PC-9 (cell line): Measurements from ENCODE around the gene CAPG.

ENCODE experiments used
- EZH2 ChIP-seq: fragments of 200-600 bp; sonication (generic); IDR thresholded peaks from 2 replicates; pipeline ENCODE4 v1.8.0; 2017; ENCODE audit warnings: antibody characterized with exemption, low read depth
- TF ChIP-seq, protein P1 (sequence below): fragments of 200-600 bp; sonication (generic); conservative IDR thresholded peaks from 2 replicates; pipeline ENCODE4 v1.6.1; 2017; ENCODE audit warnings: mixed run types, antibody characterized with exemption, mild to moderate bottlenecking, moderate library complexity

- TF ChIP-seq, protein P1, sequence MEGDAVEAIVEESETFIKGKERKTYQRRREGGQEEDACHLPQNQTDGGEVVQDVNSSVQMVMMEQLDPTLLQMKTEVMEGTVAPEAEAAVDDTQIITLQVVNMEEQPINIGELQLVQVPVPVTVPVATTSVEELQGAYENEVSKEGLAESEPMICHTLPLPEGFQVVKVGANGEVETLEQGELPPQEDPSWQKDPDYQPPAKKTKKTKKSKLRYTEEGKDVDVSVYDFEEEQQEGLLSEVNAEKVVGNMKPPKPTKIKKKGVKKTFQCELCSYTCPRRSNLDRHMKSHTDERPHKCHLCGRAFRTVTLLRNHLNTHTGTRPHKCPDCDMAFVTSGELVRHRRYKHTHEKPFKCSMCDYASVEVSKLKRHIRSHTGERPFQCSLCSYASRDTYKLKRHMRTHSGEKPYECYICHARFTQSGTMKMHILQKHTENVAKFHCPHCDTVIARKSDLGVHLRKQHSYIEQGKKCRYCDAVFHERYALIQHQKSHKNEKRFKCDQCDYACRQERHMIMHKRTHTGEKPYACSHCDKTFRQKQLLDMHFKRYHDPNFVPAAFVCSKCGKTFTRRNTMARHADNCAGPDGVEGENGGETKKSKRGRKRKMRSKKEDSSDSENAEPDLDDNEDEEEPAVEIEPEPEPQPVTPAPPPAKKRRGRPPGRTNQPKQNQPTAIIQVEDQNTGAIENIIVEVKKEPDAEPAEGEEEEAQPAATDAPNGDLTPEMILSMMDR = no peak
- TF ChIP-seq EZH2 = no peak
These were observed 5.9 kb upstream of the CAPG start for GRCh38 chr2:85415980-85416650.
